ENCODE data around the gene KLKB1.

DNA sequence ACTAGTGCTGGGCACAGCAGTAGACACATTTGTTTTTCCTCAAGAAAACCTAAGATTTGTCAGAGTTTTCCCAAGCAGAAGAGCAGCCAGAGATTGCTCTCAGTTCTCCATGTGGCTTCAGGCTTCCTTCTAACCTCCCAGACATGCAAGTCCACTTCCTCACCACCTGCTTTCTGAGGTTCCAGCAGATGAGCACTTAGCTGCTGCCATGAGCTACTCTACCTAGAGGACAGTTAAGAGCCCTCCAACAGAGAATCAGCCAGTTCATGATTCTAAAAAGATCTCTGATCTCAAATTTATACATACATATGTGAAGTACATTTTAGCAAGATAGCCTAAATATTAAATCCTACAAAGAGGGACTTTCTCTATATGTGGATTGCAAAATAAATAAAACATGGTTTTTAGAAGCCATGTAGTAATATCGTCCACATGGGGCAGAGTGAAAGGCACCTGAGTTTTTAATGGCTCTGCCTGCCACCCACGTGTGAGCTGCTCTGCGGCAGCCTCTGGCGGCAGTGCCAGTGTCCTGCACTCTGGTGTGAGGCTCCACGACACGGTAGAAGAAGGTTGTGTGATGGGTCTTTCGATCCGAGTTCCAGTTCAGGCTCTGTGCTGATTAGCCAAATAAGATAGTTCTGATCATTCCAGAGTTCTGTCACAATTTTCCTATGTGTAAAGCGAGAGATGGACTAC is 25.6 kb upstream of the KLKB1 start:
- TF ChIP-seq, protein P1, sequence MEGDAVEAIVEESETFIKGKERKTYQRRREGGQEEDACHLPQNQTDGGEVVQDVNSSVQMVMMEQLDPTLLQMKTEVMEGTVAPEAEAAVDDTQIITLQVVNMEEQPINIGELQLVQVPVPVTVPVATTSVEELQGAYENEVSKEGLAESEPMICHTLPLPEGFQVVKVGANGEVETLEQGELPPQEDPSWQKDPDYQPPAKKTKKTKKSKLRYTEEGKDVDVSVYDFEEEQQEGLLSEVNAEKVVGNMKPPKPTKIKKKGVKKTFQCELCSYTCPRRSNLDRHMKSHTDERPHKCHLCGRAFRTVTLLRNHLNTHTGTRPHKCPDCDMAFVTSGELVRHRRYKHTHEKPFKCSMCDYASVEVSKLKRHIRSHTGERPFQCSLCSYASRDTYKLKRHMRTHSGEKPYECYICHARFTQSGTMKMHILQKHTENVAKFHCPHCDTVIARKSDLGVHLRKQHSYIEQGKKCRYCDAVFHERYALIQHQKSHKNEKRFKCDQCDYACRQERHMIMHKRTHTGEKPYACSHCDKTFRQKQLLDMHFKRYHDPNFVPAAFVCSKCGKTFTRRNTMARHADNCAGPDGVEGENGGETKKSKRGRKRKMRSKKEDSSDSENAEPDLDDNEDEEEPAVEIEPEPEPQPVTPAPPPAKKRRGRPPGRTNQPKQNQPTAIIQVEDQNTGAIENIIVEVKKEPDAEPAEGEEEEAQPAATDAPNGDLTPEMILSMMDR (IDR thresholded peaks at IDR 0.05) = peak; percentile 45
- TF ChIP-seq, protein P2, sequence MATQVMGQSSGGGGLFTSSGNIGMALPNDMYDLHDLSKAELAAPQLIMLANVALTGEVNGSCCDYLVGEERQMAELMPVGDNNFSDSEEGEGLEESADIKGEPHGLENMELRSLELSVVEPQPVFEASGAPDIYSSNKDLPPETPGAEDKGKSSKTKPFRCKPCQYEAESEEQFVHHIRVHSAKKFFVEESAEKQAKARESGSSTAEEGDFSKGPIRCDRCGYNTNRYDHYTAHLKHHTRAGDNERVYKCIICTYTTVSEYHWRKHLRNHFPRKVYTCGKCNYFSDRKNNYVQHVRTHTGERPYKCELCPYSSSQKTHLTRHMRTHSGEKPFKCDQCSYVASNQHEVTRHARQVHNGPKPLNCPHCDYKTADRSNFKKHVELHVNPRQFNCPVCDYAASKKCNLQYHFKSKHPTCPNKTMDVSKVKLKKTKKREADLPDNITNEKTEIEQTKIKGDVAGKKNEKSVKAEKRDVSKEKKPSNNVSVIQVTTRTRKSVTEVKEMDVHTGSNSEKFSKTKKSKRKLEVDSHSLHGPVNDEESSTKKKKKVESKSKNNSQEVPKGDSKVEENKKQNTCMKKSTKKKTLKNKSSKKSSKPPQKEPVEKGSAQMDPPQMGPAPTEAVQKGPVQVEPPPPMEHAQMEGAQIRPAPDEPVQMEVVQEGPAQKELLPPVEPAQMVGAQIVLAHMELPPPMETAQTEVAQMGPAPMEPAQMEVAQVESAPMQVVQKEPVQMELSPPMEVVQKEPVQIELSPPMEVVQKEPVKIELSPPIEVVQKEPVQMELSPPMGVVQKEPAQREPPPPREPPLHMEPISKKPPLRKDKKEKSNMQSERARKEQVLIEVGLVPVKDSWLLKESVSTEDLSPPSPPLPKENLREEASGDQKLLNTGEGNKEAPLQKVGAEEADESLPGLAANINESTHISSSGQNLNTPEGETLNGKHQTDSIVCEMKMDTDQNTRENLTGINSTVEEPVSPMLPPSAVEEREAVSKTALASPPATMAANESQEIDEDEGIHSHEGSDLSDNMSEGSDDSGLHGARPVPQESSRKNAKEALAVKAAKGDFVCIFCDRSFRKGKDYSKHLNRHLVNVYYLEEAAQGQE (IDR thresholded peaks at IDR 0.05; ENCODE audit: low read depth, low read length) = no peak
- TF ChIP-seq SMC3 (IDR thresholded peaks at IDR 0.05; ENCODE audit: low read depth, low read length) = no peak
- no peak for TF ChIP-seq CHD2 (IDR thresholded peaks at IDR 0.05; ENCODE audit: low read length, partially characterized antibody)
- no peak for TF ChIP-seq TEAD4 (IDR thresholded peaks at IDR 0.05; ENCODE audit: borderline replicate concordance, insufficient read depth)
- TF ChIP-seq EZH2phosphoT487 (IDR thresholded peaks at IDR 0.05; ENCODE audit: borderline replicate concordance, low read depth) = no peak
- no peak for TF ChIP-seq SIN3A (IDR thresholded peaks at IDR 0.05; ENCODE audit: borderline replicate concordance, low read depth, low read length)

Measured in SK-N-SH (cell line).